CD14-positive monocyte (primary cell): ENCODE results near the gene TUBB4B. TPM values are rescaled to one million over a fixed set of nuclear protein-coding genes. Genes with fewer than 3 reads are reported as not detected.

Experiments used
- DNase-seq, 3 donors: peaks; one replicate each; pipeline ENCODE4 v3.0.0-alpha.2; 2011 to 2022
- H2AFZ ChIP-seq: 2 replicates; pipeline ENCODE4 v1.6.0; 2012; ENCODE audit warnings: mild to moderate bottlenecking, low read depth, low read length, inconsistent platforms; ENCODE audit not compliant: insufficient read depth, poor library complexity, severe bottlenecking
- H3K27ac ChIP-seq, 2 donors: 1 replicate in 1 of 2; 2 replicates in 1 of 2; pipeline ENCODE4 v1.5.1; 2012 to 2013; ENCODE audit warnings: low read length in 2 of 2, control low read depth in 1 of 2, inconsistent platforms in 1 of 2, low read depth in 1 of 2, mild to moderate bottlenecking in 1 of 2
- H3K27me3 ChIP-seq, 2 donors: one replicate each; pipeline versions ENCODE4 v1.6.0 to v1.6.1; 2011 to 2013; ENCODE audit warnings: low read length in 2 of 2; ENCODE audit not compliant: control insufficient read depth in 2 of 2, insufficient read depth in 2 of 2
- H3K36me3 ChIP-seq, 2 donors: replicated peaks in 1 of 2; 1 replicate in 1 of 2; 2 replicates in 1 of 2; pipeline versions ENCODE4 v1.5.1 to v1.6.1; 2012 to 2013; ENCODE audit warnings: low read length in 2 of 2, control low read depth in 1 of 2, inconsistent platforms in 1 of 2, mild to moderate bottlenecking in 1 of 2; ENCODE audit not compliant: insufficient read depth in 2 of 2, control insufficient read depth in 1 of 2
- H3K4me1 ChIP-seq, 2 donors: 1 replicate in 1 of 2; 2 replicates in 1 of 2; pipeline versions ENCODE4 v1.5.1 to v1.6.1; 2012 to 2013; ENCODE audit warnings: low read length in 2 of 2, control low read depth in 1 of 2, inconsistent platforms in 1 of 2, mild to moderate bottlenecking in 1 of 2, moderate library complexity in 1 of 2; ENCODE audit not compliant: insufficient read depth in 2 of 2, control insufficient read depth in 1 of 2
- H3K4me2 ChIP-seq: replicated peaks from 2 replicates; pipeline ENCODE3; 2012; ENCODE audit warnings: low read length, moderate library complexity, mild to moderate bottlenecking; ENCODE audit not compliant: poor library complexity, severe bottlenecking; ENCODE audit errors: extremely low read depth
- H3K4me3 ChIP-seq, 3 experiments: fragments of 200-600 bp in 1 of 3; sonication (generic) in 1 of 3; replicated peaks in 1 of 3; 1 replicate in 2 of 3; 2 replicates in 1 of 3; pipeline ENCODE4 v1.5.1; 2011 to 2013; ENCODE audit warnings: low read length in 3 of 3, mild to moderate bottlenecking in 3 of 3, control low read depth in 2 of 3, low read depth in 2 of 3, inconsistent platforms in 1 of 3, moderate library complexity in 1 of 3
- H3K79me2 ChIP-seq: 2 replicates; pipeline ENCODE4 v1.6.0; 2012; ENCODE audit warnings: mild to moderate bottlenecking, control low read depth, inconsistent platforms, low read length, moderate library complexity; ENCODE audit not compliant: insufficient read depth
- H3K9ac ChIP-seq: 2 replicates; pipeline ENCODE4 v1.6.0; 2017; ENCODE audit warnings: low read length, mild to moderate bottlenecking; ENCODE audit not compliant: insufficient read depth, poor library complexity, severe bottlenecking
- H3K9me3 ChIP-seq, 2 donors: replicated peaks in 1 of 2; 1 replicate in 1 of 2; 2 replicates in 1 of 2; pipeline versions ENCODE4 v1.5.1 to v1.6.1; 2012 to 2013; ENCODE audit warnings: low read length in 2 of 2, control low read depth in 1 of 2; ENCODE audit not compliant: control insufficient read depth in 1 of 2, insufficient read depth in 1 of 2
- H4K20me1 ChIP-seq: 2 replicates; pipeline ENCODE4 v1.6.0; 2012; ENCODE audit warnings: mild to moderate bottlenecking, low read length, control low read depth, moderate library complexity; ENCODE audit not compliant: insufficient read depth
- H3K27ac Mint-ChIP-seq, 7 donors: one replicate each; pipeline ENCODE4 v1.8.0; 2020; ENCODE audit warnings: mild to moderate bottlenecking in 7 of 7, mixed read lengths in 7 of 7, moderate library complexity in 6 of 7, inconsistent platforms in 2 of 7
- H3K27me3 Mint-ChIP-seq, 3 donors: one replicate each; pipeline ENCODE4 v1.8.0; 2021 to 2022; ENCODE audit warnings: low read depth in 3 of 3, mild to moderate bottlenecking in 3 of 3, mixed read lengths in 3 of 3, moderate library complexity in 3 of 3, inconsistent platforms in 1 of 3
- H3K36me3 Mint-ChIP-seq, 2 donors: one replicate each; pipeline ENCODE4 v1.8.0; 2020; ENCODE audit warnings: mixed read lengths in 2 of 2, inconsistent platforms in 1 of 2, mild to moderate bottlenecking in 1 of 2
- H3K4me1 Mint-ChIP-seq: one replicate; pipeline ENCODE4 v1.8.0; 2020; ENCODE audit warnings: mild to moderate bottlenecking, mixed read lengths
- H3K4me3 Mint-ChIP-seq, 2 donors: one replicate each; pipeline ENCODE4 v1.8.0; 2020; ENCODE audit warnings: mild to moderate bottlenecking in 2 of 2, mixed read lengths in 2 of 2, moderate library complexity in 1 of 2
- H3K9me3 Mint-ChIP-seq, 7 donors: one replicate each; pipeline ENCODE4 v1.8.0; 2020 to 2022; ENCODE audit warnings: mixed read lengths in 7 of 7, mild to moderate bottlenecking in 6 of 7, moderate library complexity in 6 of 7, inconsistent platforms in 2 of 7
- WGBS: methylation state at CpG from one replicate; pipeline ENCODE4 v1.1.5; 2013; ENCODE audit warnings: missing lambda C conversion rate; ENCODE audit not compliant: insufficient coverage; 5-methylcytosine and 5-hydroxymethylcytosine counted together
- intact Hi-C, 2 donors: fragments of 100-400 bp; cut with micrococcal nuclease; formaldehyde crosslinking; loops; one replicate each; pipeline versions ENCODE4 v1.15.0 to v1.15.1; 2023
- polyA plus RNA-seq, 3 donors: library from polyadenylated mRNA; depleted of rRNA in 1 of 3; unstranded in 2 of 3; stranded (reverse) in 1 of 3; fragments of 300-500 nt in 2 of 3; fragments of >200 nt in 1 of 3; fragmentation: Illumina TruSeq in 2 of 3; gene quantifications; 1 replicate in 2 of 3; 2 replicates in 1 of 3; pipeline ENCODE4 v1.2.3, GENCODE V29; 2012 to 2021
- TF ChIP-seq, protein P1 (sequence below): fragments of 200-600 bp; IDR thresholded peaks from one replicate; pipeline ENCODE4 v1.8.0; 2022; ENCODE audit warnings: antibody characterized with exemption, mild to moderate bottlenecking

Gene TUBB4B
- polyA plus RNA-seq, 3 donors, result 58.1 to 284 (median 70.8) TPM

DNA sequence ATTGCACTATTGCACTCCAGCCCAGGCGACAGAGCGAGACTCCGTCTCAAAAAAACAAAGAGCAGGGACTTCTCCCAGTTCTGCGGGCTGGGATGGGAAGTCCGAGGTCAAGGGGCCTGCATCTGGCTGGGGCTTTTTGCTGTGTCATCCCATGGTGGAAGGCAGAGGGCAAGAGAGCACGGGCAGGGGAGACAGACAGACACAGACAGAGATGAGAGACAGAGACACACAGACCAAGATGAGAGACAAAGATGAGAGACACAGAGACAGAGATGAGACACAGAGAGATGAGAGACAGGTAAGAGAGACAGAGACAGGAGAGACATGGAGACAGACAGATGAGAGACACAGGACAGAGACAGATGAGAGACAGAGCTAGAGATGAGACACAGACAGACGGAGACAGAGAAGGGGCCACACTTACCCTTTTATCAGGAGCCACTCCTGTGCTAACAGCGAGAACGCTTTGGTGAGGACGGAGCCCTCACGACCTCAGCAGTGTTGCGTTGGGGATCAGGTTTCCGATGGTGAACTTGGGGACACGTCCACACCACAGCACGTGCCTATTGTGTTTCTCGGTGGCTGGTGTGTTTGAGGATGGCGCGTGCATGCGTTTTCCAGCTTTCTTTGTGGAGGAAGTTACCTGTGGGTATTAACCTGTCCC is 27.6 kb downstream of the TUBB4B start:
- no peak overlapping the region for H2AFZ ChIP-seq
- H3K27ac ChIP-seq, result peak overlapping the region in 1 of 2 donors; percentile 51
- peaks cover 5% of the 10 kb centered on the region for H3K79me2 ChIP-seq
- H3K4me3 ChIP-seq, result no peak overlapping the region
- peak in 1 of 3 donors; percentile 44 for DNase-seq
- peaks cover 45 to 90% of the 10 kb centered on the region in 2 donors for H3K36me3 ChIP-seq
- Mint-ChIP-seq H3K36me3 (peaks cover 40 to 86% of the 10 kb centered on the region in 2 donors), H3K4me3 (peak overlapping the region in 1 of 2 donors; percentile 61), H3K27me3 (no peaks in the 10 kb centered on the region), H3K9me3 (no peaks in the 10 kb centered on the region), H3K27ac (peak overlapping the region; percentile 2 to 84 (median 44)), H3K4me1 (peaks cover 27% of the 10 kb centered on the region)
- no peaks in the 10 kb centered on the region for H3K27me3 ChIP-seq
- TF ChIP-seq, protein P1, sequence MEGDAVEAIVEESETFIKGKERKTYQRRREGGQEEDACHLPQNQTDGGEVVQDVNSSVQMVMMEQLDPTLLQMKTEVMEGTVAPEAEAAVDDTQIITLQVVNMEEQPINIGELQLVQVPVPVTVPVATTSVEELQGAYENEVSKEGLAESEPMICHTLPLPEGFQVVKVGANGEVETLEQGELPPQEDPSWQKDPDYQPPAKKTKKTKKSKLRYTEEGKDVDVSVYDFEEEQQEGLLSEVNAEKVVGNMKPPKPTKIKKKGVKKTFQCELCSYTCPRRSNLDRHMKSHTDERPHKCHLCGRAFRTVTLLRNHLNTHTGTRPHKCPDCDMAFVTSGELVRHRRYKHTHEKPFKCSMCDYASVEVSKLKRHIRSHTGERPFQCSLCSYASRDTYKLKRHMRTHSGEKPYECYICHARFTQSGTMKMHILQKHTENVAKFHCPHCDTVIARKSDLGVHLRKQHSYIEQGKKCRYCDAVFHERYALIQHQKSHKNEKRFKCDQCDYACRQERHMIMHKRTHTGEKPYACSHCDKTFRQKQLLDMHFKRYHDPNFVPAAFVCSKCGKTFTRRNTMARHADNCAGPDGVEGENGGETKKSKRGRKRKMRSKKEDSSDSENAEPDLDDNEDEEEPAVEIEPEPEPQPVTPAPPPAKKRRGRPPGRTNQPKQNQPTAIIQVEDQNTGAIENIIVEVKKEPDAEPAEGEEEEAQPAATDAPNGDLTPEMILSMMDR, result no peak
- peak overlapping the region; percentile 44 for H3K4me2 ChIP-seq
- intact Hi-C loops, result no loop called here
- no peaks in the 10 kb centered on the region for H3K9me3 ChIP-seq
- H4K20me1 ChIP-seq, result peaks cover 36% of the 10 kb centered on the region
- peak overlapping the region; percentile 4 for H3K9ac ChIP-seq
- 48% methylated on average over 12 of the region's 19 CpGs for WGBS
- H3K4me1 ChIP-seq, result peaks cover 23 to 28% of the 10 kb centered on the region in 2 donors

DNA sequence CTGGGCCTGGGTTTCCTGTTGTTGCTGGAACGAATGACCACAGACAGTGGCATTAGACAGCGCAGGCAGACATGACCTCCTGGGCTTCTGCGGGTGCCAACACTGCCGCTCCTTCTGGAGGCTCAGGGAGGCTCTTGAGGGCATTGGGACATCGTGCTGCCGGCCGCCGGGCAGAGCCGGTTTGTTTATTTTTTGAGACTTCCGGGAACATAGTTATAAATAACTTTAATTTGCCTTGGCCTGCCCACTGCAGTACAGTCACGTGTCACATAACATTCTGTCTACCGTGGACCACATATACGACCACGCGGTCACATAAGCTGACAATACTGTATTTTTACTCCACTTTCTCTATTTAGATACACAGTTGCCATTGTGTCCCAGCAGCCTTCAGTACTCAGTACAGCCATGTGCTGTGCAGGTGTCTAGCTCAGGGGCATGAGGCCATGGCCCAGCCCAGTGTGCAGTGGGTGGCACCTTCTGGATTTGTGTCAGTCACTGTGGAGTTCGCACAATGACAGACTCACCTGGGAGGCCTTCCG is 28.2 kb downstream of the TUBB4B start:
- intact Hi-C loops, result no loop called here
- Mint-ChIP-seq H3K27ac (peak overlapping the region in 3 of 7 donors; percentile 25 to 63 (median 32)), H3K4me1 (peaks cover 31% of the 10 kb centered on the region), H3K4me3 (no peak overlapping the region), H3K27me3 (no peaks in the 10 kb centered on the region), H3K36me3 (peaks cover 34 to 85% of the 10 kb centered on the region in 2 donors), H3K9me3 (no peaks in the 10 kb centered on the region)
- H3K27me3 ChIP-seq, result no peaks in the 10 kb centered on the region
- DNase-seq, result no peak
- no peak overlapping the region for H3K4me3 ChIP-seq
- peaks cover 5% of the 10 kb centered on the region for H3K79me2 ChIP-seq
- peaks cover 36% of the 10 kb centered on the region for H4K20me1 ChIP-seq
- H3K9me3 ChIP-seq, result no peaks in the 10 kb centered on the region
- H3K36me3 ChIP-seq, result peaks cover 38 to 90% of the 10 kb centered on the region in 2 donors
- 90% methylated on average over 15 of the region's 17 CpGs for WGBS
- no peak overlapping the region for H3K9ac ChIP-seq
- H3K4me1 ChIP-seq, result peaks cover 25 to 30% of the 10 kb centered on the region in 2 donors
- TF ChIP-seq, protein P1, result no peak
- H2AFZ ChIP-seq, result no peak overlapping the region
- peak overlapping the region in 1 of 2 donors; percentile 51 for H3K27ac ChIP-seq
- peak overlapping the region; percentile 44 for H3K4me2 ChIP-seq
